NCI-H1092 treated with DMSO at 0.1 percent for 48 hours (cell line): ENCODE results near the gene ZKSCAN4.
A peak's percentile ranks its signal among the peaks of the same experiment; 100 is the strongest.

ENCODE experiments used
- DNase-seq: peaks from one replicate; lab custom pipeline; 2025; lab: John Stamatoyannopoulos, UW

Gene ZKSCAN4

DNA sequence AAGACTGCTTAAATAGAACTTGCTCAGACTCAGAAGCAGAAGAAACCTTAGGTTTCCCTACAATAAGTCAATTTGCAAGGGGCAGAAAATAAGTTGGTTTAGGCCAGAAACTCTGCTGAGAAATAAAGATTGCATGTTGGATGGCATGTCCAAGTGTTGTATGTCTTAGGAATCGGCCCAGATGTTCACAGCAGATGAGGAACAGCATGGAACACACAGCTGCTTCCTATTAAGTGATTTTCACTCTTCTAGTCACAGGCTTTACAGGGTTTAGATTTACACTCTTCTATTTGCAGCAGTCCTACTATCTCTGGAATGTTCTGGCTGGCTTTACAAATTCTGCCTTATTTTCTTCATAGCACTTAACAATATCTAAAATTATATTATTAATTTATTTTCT is 3.2 kb downstream of the ZKSCAN4 start:
- no peak for DNase-seq

DNA sequence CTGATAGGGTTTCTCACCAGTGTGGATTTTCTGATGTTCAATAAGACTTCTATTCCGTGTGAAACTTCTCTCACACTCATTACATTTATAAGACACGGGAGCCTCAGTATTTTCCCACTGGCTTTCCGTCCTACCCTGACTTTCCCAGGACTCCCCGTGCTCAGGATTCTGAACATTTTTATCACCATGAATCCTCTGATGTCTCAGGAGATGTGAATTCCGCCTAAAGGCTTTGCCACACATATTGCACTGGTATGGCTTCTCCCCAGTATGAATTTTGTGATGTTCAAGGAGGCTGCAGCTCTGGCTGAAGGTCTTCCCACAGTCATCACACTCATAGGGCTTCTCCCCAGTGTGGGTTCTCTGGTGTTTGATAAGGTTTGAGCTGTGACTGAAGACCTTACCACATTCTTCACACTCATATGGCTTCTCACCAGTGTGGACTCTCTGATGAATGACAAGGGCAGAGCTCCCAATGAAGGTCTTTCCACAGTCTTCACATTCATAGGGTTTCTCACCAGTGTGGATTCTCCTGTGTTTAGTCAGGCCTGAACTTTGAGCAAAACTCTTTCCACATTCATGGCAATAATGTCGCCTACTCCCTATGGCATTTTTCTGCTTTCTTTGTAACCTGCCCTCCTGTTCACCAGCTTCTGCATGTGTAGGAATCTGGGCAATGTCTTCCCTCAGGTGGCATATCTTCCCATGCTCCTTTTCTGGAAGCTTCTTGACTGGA is 6.7 kb downstream of the ZKSCAN4 start:
- DNase-seq: no peak

DNA sequence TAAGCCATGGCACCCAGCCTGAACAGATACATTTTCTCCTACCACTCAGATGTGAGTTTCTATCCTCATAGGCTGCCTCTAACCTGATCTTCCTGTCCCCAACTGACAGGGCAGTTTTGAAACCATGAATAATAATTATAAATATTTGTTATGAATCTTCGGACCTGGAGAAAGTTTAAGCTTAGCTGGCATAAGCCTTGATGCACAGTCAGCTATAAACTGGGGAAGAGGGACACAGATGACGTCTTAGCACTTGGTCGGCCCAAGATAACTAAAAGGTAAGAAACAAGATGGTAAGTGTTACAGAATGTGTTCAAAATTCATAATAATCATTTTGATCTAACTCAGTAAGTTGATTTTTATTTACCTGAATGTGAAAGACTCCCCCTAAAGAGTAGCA is 8.1 kb downstream of the ZKSCAN4 start:
- no peak for DNase-seq

DNA sequence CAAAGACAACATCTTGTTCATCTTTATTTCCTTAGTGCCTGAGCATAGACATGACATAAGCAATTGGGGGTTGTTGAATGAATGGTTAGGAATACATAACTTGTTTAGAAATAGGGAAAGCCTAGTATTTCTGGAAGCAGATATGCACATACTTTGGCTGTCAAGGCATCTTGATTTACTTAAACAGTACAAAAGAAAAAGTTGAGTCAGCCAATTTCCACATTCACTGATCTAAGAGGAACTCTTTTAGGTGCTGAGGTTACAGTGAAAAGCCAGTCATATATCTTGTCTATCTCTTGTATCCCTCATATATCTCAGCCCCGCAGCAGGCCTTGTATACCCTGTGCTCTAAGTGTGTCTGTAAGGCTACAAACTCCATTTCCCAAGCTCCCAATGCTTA is 11.6 kb downstream of the ZKSCAN4 start:
- no peak for DNase-seq

DNA sequence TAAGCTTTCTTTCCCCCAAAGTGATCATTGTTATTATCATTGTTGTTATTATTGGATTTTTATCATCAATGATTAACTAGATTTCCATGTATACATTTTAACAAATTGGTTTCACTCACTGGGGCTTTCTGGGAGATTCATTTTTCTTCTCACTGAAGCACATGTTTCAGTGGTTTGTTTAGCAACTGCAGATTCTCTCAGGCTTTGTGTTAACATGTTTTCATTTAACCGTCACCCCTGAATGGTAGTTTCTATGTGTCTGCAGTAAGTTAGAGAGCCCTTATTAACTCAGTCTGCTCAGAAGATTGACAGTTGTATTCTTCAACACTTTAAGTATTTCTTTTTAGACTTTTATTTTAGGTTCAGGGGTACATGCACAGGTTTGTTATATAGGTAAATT is 12.4 kb downstream of the ZKSCAN4 start:
- no peak for DNase-seq

DNA sequence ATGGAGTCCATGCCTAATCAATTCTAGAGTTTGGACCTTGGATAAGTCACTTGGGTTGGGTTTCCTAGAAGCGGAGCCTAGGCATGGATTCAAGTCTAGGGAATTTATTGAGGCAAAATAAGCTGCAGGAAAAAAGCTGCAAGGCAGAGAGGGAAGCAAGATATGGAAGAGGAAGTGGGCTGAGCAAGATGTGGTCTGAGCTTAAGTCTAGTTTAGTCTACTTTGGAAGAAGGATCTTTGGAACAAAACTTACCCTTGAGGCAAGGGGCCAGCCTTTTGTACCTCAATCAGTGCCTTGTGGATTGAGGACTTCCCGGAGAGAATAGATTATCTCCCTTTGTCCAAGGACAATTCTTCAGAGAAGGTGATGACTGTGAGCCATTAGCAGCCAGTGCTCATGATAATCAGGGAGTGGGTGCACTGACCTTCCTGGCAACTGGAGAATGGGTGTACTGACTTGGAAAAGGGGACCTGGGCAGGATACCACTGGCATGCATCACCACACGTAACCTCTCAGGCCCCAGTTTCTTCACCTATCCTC is 16.1 kb downstream of the ZKSCAN4 start:
- DNase-seq: no peak

DNA sequence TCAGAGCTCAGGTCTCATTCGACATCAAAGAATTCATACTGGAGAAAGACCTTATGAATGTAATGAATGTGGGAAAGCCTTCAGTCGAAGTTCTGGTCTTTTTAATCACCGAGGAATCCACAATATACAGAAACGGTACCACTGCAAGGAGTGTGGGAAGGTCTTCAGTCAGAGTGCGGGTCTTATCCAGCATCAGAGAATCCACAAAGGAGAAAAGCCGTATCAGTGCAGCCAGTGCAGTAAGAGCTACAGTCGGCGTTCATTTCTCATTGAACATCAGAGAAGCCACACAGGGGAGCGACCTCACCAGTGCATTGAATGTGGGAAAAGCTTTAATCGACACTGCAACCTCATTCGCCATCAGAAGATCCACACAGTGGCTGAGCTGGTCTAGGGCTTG is 19.3 kb downstream of the ZKSCAN4 start:
- no peak for DNase-seq

DNA sequence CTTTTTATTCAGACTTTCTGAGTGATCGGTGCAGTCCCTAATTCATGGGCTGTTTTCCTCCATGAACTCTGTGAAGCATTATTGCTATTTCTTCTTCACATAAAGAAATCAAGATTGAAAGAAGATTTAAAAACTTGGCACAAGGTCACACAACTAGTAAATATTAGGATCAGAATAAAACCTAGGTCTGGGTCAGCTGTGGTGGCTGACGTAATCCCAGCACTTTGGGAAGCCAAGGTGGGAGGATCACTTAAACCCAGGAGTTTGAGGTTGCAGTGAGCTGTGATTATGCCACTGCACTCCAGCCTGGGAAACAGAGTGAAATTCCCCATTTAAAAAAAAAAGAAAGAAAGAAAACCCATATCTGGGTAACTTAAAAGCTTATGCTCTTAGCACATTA is 25.6 kb downstream of the ZKSCAN4 start:
- no peak for DNase-seq

DNA sequence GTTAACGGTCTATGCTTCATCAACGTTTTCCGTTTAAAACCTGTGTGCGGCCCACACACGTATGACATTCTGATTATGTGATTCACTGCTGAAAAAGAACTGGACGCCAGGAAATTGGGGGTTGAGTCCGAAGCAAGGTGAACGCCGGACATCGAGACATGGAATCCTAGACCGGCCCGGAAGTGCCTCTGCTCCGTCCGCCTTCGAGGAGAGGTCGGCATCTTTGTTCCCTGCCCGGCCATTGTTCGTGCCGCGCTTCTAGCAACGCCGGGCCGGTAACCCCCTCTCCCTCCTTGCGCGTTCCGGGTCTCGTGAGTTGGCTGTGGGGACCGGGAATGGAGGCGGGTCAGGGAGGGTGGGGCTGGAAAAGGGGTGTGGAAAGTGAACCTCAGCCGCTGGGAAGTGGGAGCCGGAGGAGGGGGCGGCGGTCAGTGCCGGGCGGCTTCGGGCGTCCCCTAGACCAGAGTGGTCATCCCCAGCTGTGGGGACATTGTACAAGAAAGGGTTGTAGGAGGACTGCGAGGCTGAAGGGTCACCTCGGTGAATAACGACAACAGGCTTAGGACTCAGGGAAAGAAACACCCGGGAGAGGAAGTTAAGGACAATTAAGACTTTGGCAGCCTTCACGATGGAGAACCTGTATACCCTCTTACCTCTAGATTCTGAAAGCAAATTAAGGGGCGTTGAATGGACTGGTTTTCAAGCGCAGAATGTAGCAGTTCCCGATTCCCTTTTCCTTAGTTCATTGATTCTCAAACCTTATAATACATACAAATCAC is 26.8 kb downstream of the ZKSCAN4 start, which contains the start of gene ZSCAN9:
TSS of gene ZSCAN9 (plus strand) at position 220 of the 779 bp plus-strand sequence. CDS start 1,810 bp downstream, outside the sequence.
- peak; percentile 70 for DNase-seq

DNA sequence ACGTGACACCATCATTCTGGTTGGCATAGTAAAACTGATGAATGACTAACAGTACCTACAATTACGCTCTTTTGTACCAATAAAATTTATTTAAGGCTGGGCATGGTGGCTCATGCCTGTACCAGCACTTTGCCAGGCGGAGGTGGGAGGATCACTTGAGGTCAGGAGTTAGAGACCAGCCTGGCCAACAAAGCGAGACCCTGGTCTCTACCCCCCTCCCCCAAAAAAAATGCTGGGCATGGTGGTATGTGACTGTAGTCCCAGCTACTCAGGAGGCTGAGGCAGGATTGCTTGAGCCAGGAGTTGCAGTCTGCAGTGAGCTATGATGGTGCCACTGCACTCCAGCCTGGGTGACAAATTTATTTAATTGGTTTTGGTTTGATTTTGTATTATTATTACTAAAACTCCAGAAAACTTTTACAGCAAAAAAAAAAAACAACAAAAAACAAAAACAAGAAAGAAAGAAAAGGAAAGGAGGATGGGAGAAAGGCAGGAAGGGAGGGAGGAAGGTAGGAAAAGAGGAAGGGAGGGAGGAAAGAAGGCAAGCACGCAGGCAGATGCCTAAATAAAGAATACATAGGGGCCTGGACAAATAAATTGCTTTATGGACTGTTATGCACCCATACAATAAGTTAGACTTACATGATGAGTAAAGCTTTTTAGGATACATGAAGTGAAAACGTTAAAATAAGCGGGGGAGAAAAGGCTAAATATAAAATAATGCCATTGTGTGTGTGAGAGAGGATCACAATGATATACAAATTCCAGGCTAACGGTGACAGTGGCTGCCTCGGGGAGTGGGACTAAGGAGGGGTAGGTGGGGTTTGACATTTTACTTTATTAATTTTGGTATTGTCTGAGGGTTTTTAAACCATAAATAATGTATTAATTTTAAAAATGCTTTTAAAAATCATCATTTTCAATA is 27.7 kb downstream of the ZKSCAN4 start:
- no peak for DNase-seq

DNA sequence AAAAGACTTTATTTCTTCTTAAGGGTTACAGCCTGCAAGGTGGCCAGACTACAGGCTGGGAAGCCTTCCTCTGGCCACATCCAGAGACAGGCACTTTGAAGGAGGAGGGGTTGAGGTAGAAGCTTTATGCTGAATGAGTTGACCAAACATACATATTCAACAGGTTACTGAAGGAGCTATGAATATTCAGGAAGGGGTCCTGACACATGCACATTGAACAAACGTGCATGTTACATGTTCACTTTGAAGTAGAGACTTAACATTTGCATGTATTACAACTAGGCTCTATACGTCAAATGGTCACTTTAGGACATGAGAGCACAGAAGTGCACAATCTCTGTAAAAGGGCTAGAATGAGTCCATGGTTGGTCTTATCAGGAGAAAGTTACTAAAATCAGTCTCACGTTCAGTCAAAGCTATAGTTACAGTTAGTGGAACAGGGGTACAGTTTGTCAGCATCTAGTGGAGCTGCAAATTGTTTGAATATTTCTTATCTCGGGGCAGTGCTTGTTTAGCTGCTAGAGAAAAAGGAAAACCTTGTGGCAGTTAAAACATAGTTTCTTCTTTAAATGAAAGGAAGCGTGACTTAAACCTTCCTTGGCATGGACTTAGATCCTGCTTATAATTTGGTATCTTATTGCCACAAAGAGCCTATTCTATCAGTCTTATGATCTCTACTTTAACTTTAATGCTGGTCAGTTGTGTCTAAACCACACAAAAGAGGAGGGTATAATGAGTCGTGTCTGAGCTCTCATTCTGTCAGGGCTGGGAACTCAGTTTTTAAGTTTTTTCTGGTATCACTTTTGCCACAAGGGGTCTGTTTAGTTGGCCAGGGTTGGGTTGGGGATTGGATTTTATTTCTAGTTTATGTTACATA is 31.6 kb downstream of the ZKSCAN4 start:
- DNase-seq: no peak

DNA sequence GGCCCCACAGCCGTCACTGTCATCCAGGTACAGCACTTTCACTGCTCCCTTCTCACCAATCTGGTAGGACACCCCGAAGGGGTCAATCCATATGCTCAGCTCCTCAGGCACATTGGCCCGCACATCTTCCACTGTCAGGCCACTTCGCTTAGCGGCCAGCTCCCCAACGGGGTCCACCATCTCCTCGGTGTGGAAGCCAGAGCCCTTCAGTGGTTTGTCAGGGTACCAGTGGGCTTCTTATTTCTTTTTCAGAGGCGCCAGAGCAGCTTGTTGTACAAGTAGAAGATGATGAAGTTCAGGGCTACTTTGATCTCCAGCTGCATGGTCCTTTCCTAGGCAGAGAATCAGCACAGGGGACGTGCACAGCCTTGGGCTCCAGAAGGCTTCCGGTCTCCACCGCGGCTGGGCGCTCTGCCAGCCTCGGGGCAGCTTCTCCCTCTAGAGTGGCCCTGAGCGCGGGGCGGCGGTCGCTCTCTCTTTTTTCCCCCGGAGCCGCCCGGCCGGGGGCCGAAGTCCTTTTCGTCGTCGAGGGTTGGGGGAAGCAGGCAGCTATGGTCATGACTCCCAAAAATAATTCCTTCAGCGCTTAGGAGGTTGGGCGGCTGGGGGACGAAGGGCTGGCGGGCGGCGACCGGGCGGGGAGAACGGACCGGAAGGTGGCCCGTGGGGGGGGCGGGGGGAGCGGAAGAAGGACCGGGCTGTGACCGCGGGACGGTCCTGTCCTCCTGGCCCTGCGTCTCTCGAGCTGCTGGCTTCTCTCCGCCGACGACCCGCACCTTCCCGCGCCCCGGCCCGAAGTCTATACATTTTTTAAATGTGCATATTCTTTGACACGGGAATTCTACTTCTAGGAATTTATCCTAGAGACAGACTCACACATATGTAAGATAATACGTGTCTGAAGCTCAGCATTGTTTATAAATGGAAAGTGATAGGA is 33.5 kb downstream of the ZKSCAN4 start:
- DNase-seq: peak; percentile 38

DNA sequence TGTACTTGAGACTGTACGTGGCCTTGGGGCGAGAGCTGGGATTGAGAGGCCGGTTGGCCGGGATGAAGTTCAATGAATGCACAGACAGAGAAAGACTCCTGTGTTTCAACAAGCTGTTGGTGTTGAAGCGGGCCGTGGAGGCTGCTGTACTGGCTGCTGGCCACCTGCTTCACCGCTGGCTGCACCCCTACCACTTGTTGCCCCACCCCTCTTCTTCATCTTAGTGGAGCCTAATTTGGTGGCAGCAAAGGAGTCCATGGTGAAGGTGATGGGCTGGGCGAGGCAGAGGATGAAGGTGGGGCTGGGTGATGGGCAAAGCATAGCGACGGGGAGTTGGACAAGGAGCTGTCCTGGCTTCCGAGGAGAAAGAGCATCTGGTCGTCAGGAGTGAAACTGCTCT is 34.2 kb downstream of the ZKSCAN4 start:
- DNase-seq: no peak

DNA sequence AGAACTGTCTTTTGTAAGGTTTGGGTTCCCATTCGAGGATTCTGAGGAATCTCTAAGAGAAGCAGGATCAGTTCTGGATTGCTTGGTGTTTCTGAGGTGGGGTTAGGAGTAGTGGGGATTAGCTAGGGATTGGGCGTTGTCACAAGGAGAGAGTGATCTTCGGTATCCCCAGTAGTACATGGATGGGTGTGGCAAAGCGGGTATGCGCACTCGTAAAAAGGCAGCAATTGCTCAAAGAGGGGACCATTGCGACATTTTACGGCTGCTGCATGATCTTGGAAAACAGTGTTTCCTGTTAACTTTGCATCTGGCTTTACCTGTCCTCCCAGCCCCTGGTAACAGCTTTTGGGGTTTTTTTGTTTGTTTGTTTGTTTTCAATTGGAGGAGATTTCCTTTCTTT is 36.6 kb downstream of the ZKSCAN4 start:
- no peak for DNase-seq

DNA sequence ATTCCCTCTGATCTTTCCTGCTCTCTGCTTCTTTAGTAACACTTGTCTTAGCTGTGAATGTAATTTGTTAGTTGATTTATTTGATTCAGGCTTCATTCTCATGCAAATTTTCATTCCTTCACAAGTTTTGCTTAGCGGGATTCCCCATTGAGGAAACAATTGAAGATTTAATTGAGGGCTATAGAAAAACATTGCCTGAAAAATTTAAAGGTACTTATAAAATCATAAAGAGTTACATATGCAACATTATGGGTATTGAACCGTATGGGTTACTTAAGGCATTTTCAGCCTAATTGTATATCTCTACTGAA is 38.9 kb downstream of the ZKSCAN4 start:
- DNase-seq: no peak

DNA sequence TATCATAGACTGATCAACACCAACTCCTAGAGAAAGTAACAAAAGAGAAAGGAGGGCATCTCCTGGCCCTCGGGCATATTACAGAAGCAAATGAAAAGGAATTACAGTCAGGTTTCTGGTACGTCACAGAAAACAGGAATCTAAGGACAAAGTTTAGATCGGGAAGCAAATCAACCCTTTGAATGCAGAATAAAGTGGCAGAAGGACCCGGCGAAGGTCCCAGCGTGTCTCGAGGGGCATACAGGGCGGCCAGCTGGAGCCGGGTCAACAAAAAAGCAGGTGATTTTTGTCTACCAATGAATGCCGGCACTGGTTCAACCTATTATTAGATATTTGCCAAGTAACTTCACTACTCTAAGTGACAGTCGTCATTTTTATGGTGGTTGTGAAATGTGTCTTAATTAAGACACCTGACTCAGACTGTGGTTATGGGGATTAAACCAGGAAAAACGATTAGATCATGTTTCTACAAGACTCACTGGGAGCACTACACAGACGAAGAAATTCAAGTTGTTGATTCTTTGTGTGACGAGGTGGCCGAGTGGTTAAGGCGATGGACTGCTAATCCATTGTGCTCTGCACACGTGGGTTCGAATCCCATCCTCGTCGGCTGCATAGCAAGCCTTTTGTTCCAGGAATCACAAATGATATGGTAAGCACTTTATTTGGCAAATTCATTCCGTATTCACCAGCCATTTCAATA is 39.4 kb downstream of the ZKSCAN4 start:
- DNase-seq: peak; percentile 41

DNA sequence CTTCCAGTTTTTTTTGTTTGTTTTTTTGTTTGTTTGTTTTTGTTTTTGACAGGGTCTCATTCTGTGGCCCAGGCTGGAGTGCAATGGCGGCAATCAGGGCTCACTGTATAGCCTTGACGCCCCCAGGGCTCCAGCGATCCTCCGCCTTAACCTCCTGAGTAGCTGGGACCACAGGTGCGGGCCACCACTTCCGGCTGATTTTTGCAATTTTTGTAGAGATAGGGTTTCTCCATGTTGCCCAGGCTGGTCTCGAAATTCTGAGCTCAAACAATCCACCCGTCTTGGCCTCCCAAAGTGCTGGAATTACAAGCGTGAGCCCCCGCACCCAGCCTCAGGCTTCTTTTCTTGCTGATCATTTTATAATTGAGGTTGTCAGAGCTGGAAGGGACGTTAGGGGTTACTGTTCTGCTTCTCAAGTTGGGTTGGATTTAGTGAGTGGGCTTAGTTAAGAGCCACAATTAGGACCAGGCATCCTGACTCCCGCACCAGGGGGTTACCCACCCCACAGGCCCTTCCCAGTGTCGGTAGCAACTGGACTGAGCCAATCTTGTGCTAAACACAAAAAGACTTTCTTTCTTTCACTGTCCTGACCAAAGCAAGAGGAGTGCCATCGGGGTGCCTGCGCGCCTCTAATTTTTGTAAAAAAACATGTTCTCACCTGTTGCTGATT is 40.1 kb downstream of the ZKSCAN4 start:
- DNase-seq: no peak

DNA sequence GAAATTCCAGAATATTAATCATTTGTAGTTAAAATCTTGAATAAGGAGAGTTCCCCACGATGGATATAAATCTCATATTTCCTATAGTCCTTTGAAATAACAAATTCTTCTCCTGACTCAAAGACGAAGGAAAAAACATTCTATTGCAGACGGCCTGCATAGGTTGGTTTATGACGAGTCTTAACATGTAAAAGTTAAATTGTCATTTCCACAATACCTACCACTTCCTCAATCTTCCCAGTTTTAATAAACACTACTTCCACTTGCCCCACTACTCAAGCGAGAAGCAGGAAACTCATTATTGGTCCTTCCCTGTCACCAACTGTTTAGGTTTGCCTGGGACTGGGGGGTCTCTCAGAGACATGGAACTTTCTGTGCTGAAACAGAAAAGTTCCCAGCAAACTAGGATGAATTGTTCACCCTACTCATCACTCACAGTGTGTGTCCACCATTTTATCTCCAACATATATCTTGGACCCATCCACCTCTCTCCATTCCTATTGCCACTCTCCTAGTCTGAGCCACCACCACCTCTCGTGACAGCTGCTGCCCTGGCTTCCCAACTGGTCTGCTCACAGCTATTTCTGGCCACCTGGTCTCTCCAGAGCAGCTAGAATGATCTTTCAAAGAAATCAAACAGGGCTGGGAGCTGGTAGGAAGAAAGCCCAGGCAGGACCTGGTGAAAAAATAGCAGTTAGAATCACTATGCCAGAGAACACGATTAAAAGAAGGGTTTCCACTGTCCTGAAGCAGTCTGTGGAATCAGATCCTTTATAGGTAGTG is 42.1 kb downstream of the ZKSCAN4 start:
- no peak for DNase-seq
